A549 (cell line): ENCODE measurements around the gene MARVELD2. TPM values are rescaled to one million over a fixed set of nuclear protein-coding genes. Genes with fewer than 3 reads are reported as not detected.

Source experiments
- ATAC-seq, 2 experiments: fragments of 200-7000 bp in 1 of 2; fragments of >200 bp in 1 of 2; cut with Nextera tagmentation in 1 of 2; cut with Tn5 transposase in 1 of 2; 3 replicates each; pipeline versions ENCODE4 v1.8.0 to v1.9.1; 2018 to 2020; ENCODE audit warnings: mild to moderate bottlenecking in 1 of 2, moderate library complexity in 1 of 2
- CTCF ChIA-PET: fragments of 300-600 bp; sonication (Branson Sonifier 250); formaldehyde crosslinking; extraction: SDS; loops from one replicate; lab custom pipeline; 2021; ENCODE audit warnings: antibody characterized with exemption, inconsistent platforms; lab: Yijun Ruan, JAX
- POLR2A ChIA-PET: fragments of 350-600 bp; formaldehyde crosslinking; extraction: SDS; loops from one replicate; lab custom pipeline; 2021; ENCODE audit warnings: antibody characterized with exemption, inconsistent platforms; lab: Yijun Ruan, JAX
- DNase-seq, 2 experiments: peaks; one replicate each; pipeline versions ENCODE4 v3.0.0 to v3.0.0-alpha.2; 2011 to 2016; ENCODE audit warnings: low read depth in 1 of 2, low spot score in 1 of 2
- FAIRE-seq: peaks from 2 replicates; lab custom pipeline; 2011; peaks lifted over from hg19 to GRCh38; lab: Jason Lieb, UNC
- H3K27ac ChIP-seq, 2 experiments: fragments of >200 bp; sonication (Bioruptor Twin); formaldehyde crosslinking; 3 replicates each; pipeline ENCODE4 v1.5.1; 2016 to 2017
- H3K4me1 ChIP-seq: fragments of >200 bp; sonication (Bioruptor Twin); formaldehyde crosslinking; 3 replicates; pipeline ENCODE4 v1.6.1; 2016
- H3K4me2 ChIP-seq: fragments of >200 bp; sonication (Bioruptor Twin); formaldehyde crosslinking; 3 replicates; pipeline ENCODE4 v1.6.1; 2016
- H3K4me3 ChIP-seq: fragments of >200 bp; sonication (Bioruptor Twin); formaldehyde crosslinking; 3 replicates; pipeline ENCODE4 v1.5.1; 2016
- H3K9me3 ChIP-seq: fragments of >200 bp; sonication (Bioruptor Twin); formaldehyde crosslinking; 3 replicates; pipeline ENCODE4 v1.6.1; 2016
- CBX8 ChIP-seq: fragments of 200-600 bp; sonication (generic); IDR thresholded peaks from 2 replicates; pipeline ENCODE4 v1.6.1; 2016
- CHD4 ChIP-seq: fragments of 200-600 bp; sonication (generic); IDR thresholded peaks from 2 replicates; pipeline ENCODE4 v1.6.1; 2016; ENCODE audit warnings: antibody characterized with exemption, mild to moderate bottlenecking, borderline replicate concordance
- EP300 ChIP-seq, 2 experiments: fragments of >200 bp; sonication (Bioruptor Twin); formaldehyde crosslinking; IDR thresholded peaks; 2 replicates in 1 of 2; 3 replicates in 1 of 2; pipeline ENCODE4 v1.6.1; 2016 to 2017
- ESRRA ChIP-seq: fragments of 150-350 bp; IDR thresholded peaks from 2 replicates; pipeline ENCODE4 v1.6.1; 2014; ENCODE audit warnings: mild to moderate bottlenecking, low read length, borderline replicate concordance
- GATA3 ChIP-seq: IDR thresholded peaks from 2 replicates; pipeline ENCODE4 v1.6.1; 2012; ENCODE audit warnings: borderline replicate concordance
- HDAC2 ChIP-seq: fragments of 200-600 bp; sonication (generic); IDR thresholded peaks from 2 replicates; pipeline ENCODE4 v1.6.1; 2016
- HEYL ChIP-seq: fragments of 250-450 bp; sonication (Bioruptor Pico); IDR thresholded peaks from 2 replicates; pipeline ENCODE4 v1.8.0; 2021; ENCODE audit warnings: mild to moderate bottlenecking, moderate library complexity
- HOXB13 ChIP-seq: fragments of 250-450 bp; sonication (Bioruptor Pico); IDR thresholded peaks from 2 replicates; pipeline ENCODE4 v1.5.0; 2020; ENCODE audit warnings: low read depth, mild to moderate bottlenecking, moderate library complexity
- KDM5A ChIP-seq: fragments of 200-600 bp; sonication (generic); IDR thresholded peaks from 2 replicates; pipeline ENCODE4 v1.6.1; 2016; ENCODE audit warnings: antibody characterized with exemption, mild to moderate bottlenecking
- MAZ ChIP-seq: fragments of 150-350 bp; IDR thresholded peaks from 2 replicates; pipeline ENCODE4 v1.6.1; 2014; ENCODE audit warnings: antibody characterized with exemption, low read depth, low read length, borderline replicate concordance
- MYC ChIP-seq: IDR thresholded peaks from 2 replicates; pipeline ENCODE4 v1.6.1; 2012; ENCODE audit warnings: mild to moderate bottlenecking, inconsistent platforms, low read length, improper control_type of control experiment, borderline replicate concordance
- PHF8 ChIP-seq: fragments of 200-600 bp; sonication (generic); IDR thresholded peaks from 2 replicates; pipeline ENCODE4 v1.6.1; 2016; ENCODE audit warnings: low read depth, mild to moderate bottlenecking, antibody characterized with exemption, moderate library complexity, borderline replicate concordance
- RAD21 ChIP-seq, 2 experiments: fragments of >200 bp in 1 of 2; sonication (Bioruptor Twin) in 1 of 2; formaldehyde crosslinking in 1 of 2; IDR thresholded peaks in 1 of 2; conservative IDR thresholded peaks in 1 of 2; 2 replicates in 1 of 2; 3 replicates in 1 of 2; pipeline ENCODE4 v1.6.1; 2012 to 2018; ENCODE audit warnings: inconsistent platforms in 1 of 2
- RARB ChIP-seq: fragments of 250-450 bp; sonication (Bioruptor Pico); IDR thresholded peaks from 2 replicates; pipeline ENCODE4 v1.8.0; 2021; ENCODE audit warnings: mild to moderate bottlenecking, moderate library complexity
- RFX5 ChIP-seq: fragments of 450-650 bp; IDR thresholded peaks from 2 replicates; pipeline ENCODE4 v1.7.1; 2014; ENCODE audit warnings: antibody characterized with exemption, mild to moderate bottlenecking, moderate library complexity
- ZSCAN20 ChIP-seq: fragments of 250-450 bp; sonication (Bioruptor Pico); IDR thresholded peaks from 2 replicates; pipeline ENCODE4 v1.8.0; 2022; ENCODE audit warnings: mild to moderate bottlenecking, moderate library complexity
- WGBS: methylation state at CpG from one replicate; pipeline ENCODE4 v1.1.6; 2017; ENCODE audit errors: missing lambda C conversion rate; 5-methylcytosine and 5-hydroxymethylcytosine counted together
- polyA plus RNA-seq, 4 experiments: library from polyadenylated mRNA; depleted of rRNA in 3 of 4; stranded (reverse); fragments of >200 nt; fragmentation: RNase III in 1 of 4; extraction: RNeasy Plus Mini Kit Qiagen cat#74134 plus additional on column Dnase treatment in 1 of 4; gene quantifications; 2 replicates in 3 of 4; 3 replicates in 1 of 4; pipeline ENCODE4 v1.2.3, GENCODE V29; 2011 to 2017
- TF ChIP-seq, protein P1 (sequence below): fragments of >200 bp; sonication (Bioruptor Twin); formaldehyde crosslinking; IDR thresholded peaks from 2 replicates; pipeline ENCODE4 v1.6.1; 2016
- TF ChIP-seq, protein P2 (sequence below): IDR thresholded peaks from 2 replicates; pipeline ENCODE4 v1.6.1; 2012
- TF ChIP-seq, protein P3 (sequence below): IDR thresholded peaks from 2 replicates; pipeline ENCODE4 v1.6.1; 2012; ENCODE audit warnings: low read depth, borderline replicate concordance
- TF ChIP-seq, protein P4 (sequence below): fragments of 150-350 bp; IDR thresholded peaks from 2 replicates; pipeline ENCODE4 v1.6.1; 2014; ENCODE audit warnings: low read depth, mild to moderate bottlenecking, low read length
- TF ChIP-seq, protein P5 (sequence below): fragments of >200 bp; sonication (Bioruptor Twin); formaldehyde crosslinking; IDR thresholded peaks from 3 replicates; pipeline ENCODE4 v1.5.1; 2016

Gene MARVELD2
- polyA plus RNA-seq, 2 of the 4 experiments (the other 2 are of a cell fraction): 2.3 to 10.2 TPM

DNA sequence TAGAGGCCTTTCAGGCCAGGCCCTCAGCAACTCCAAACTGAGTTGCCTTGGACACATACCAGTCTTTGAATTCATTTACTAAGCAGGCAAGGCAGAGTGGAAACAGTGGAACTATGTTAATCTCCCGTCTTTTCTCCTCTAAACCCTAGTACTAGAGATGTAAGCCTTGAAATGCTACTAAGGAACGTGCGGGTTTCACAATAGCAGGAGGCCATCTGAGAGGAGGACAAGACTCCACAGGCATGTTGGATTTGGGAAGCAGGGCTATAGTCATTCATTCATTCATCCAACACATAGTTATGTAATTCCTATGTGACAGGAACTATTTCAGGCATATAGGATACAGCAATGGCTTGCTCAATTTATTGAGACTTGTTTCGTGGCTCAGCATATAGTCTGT lies 74.3 kb downstream of the MARVELD2 start:
- TF ChIP-seq CHD4: no peak
- no peak for TF ChIP-seq RAD21 (conservative IDR thresholded peaks at IDR 0.05 in 1 of 2, IDR thresholded peaks at IDR 0.05 in 1 of 2)
- no peak for TF ChIP-seq ZSCAN20 (CRISPR knock-in tag)
- TF ChIP-seq, protein P1, sequence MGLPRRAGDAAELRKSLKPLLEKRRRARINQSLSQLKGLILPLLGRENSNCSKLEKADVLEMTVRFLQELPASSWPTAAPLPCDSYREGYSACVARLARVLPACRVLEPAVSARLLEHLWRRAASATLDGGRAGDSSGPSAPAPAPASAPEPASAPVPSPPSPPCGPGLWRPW: no peak
- TF ChIP-seq KDM5A: no peak
- TF ChIP-seq GATA3: no peak
- no peak for TF ChIP-seq EP300 (IDR thresholded peaks at IDR 0.05)
- TF ChIP-seq ESRRA: no peak
- TF ChIP-seq MAZ: no peak
- Histone ChIP-seq H3K4me3 (no peak overlapping the region), H3K4me2 (no peak overlapping the region), H3K27ac (no peak overlapping the region), H3K4me1 (peaks cover 12% of the 10 kb centered on the region; the same call in 2 of the 3 replicates), H3K9me3 (no peaks in the 10 kb centered on the region)
- no peak for ATAC-seq
- no peak for DNase-seq
- FAIRE-seq: no peak
- WGBS: 86% methylated on average over 4 of the region's 4 CpGs
- POLR2A ChIA-PET: no interaction called here
- CTCF ChIA-PET: no interaction called here

DNA sequence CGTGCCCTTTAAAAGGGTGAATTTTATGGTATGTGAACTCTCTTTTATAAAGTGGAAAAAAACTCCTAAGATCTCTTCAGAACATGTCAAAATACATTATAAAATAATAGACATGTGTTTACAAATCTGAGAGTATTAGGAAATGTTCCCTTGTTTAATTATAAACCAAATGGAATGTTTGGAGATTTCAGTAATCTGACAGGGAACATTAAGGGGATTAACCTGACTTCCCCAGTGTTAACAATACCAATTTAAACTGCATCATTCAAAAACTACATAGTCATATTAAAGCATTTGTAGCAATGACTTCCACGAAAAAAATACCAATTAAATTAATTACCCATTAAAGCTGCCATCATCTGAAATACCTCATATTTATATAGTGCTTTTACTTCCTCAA lies 76.1 kb downstream of the MARVELD2 start:
- ChIA-PET CTCF (no interaction called here), POLR2A (no interaction called here)
- ATAC-seq: no peak
- TF ChIP-seq RARB: no peak
- TF ChIP-seq CHD4: no peak
- TF ChIP-seq, protein P2, sequence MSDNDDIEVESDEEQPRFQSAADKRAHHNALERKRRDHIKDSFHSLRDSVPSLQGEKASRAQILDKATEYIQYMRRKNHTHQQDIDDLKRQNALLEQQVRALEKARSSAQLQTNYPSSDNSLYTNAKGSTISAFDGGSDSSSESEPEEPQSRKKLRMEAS: no peak
- TF ChIP-seq HEYL: no peak
- TF ChIP-seq, protein P3, sequence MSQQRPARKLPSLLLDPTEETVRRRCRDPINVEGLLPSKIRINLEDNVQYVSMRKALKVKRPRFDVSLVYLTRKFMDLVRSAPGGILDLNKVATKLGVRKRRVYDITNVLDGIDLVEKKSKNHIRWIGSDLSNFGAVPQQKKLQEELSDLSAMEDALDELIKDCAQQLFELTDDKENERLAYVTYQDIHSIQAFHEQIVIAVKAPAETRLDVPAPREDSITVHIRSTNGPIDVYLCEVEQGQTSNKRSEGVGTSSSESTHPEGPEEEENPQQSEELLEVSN: no peak
- TF ChIP-seq, protein P4, sequence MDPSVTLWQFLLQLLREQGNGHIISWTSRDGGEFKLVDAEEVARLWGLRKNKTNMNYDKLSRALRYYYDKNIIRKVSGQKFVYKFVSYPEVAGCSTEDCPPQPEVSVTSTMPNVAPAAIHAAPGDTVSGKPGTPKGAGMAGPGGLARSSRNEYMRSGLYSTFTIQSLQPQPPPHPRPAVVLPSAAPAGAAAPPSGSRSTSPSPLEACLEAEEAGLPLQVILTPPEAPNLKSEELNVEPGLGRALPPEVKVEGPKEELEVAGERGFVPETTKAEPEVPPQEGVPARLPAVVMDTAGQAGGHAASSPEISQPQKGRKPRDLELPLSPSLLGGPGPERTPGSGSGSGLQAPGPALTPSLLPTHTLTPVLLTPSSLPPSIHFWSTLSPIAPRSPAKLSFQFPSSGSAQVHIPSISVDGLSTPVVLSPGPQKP: no peak
- TF ChIP-seq MAZ: no peak
- WGBS: 35% methylated on average over 2 of the region's 2 CpGs
- Histone ChIP-seq H3K9me3 (no peaks in the 10 kb centered on the region), H3K4me3 (no peak overlapping the region), H3K4me1 (peaks cover 18% of the 10 kb centered on the region; the same call in 2 of the 3 replicates), H3K4me2 (peak overlapping the region; percentile 71; the same call in 2 of the 3 replicates), H3K27ac (no peak overlapping the region)
- no peak for DNase-seq
- no peak for FAIRE-seq

DNA sequence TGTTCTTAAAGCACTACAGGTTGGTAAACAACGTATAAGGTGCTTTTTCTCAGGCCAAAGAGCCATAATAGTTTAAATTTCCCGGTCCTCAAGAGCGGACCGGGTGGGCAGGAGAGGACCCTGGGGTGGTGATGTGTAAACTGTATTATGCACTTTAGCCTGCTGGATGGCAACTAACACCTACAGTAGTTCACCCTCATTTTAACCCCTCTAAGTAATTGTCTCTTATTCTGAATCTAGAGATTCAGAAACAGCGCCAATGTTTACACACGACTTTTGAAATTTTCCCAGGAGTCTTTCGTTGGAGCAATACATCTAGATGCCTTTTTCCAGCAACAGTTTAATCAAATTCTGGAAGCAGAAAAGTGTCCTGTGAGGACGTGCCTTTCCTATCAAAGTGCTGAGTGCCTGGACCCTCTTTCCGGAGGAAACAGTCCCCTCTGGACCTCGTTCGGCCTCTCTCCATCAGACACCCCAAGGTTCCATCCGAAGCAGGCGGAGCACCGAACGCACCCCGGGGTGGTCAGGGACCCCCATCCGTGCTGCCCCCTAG lies 77.0 kb downstream of the MARVELD2 start:
- H3K9me3 ChIP-seq: no peaks in the 10 kb centered on the region
- peak overlapping the region; percentile 75 to 91 for H3K27ac ChIP-seq
- ChIA-PET CTCF (no interaction called here), POLR2A (no interaction called here)
- peaks cover 21% of the 10 kb centered on the region; the same call in 2 of the 3 replicates for H3K4me1 ChIP-seq
- ATAC-seq (no peak; a peak in 1 of 6 replicates), FAIRE-seq (no peak), DNase-seq (peak in 1 of 2 experiments; percentile 12)
- 16% methylated on average over 17 of the region's 17 CpGs for WGBS
- TF ChIP-seq CHD4 (no peak), RARB (no peak), HOXB13 (CRISPR knock-in tag) (no peak), HDAC2 (no peak), CBX8 (no peak), PHF8 (no peak), MYC (no peak), RFX5 (no peak)
- TF ChIP-seq, protein P5, sequence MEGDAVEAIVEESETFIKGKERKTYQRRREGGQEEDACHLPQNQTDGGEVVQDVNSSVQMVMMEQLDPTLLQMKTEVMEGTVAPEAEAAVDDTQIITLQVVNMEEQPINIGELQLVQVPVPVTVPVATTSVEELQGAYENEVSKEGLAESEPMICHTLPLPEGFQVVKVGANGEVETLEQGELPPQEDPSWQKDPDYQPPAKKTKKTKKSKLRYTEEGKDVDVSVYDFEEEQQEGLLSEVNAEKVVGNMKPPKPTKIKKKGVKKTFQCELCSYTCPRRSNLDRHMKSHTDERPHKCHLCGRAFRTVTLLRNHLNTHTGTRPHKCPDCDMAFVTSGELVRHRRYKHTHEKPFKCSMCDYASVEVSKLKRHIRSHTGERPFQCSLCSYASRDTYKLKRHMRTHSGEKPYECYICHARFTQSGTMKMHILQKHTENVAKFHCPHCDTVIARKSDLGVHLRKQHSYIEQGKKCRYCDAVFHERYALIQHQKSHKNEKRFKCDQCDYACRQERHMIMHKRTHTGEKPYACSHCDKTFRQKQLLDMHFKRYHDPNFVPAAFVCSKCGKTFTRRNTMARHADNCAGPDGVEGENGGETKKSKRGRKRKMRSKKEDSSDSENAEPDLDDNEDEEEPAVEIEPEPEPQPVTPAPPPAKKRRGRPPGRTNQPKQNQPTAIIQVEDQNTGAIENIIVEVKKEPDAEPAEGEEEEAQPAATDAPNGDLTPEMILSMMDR: no peak
- TF ChIP-seq, protein P4: no peak
- peak overlapping the region; percentile 71 for H3K4me2 ChIP-seq
- peak overlapping the region; percentile 95 for H3K4me3 ChIP-seq
